Diencephalon (tissue), 1 donor: ENCODE results near the gene UNC13A. TPM values are rescaled to one million over a fixed set of nuclear protein-coding genes. Genes with fewer than 3 reads are reported as not detected.

Experiments
- total RNA-seq: library from RNA; depleted of rRNA; stranded (reverse); fragments of >200 nt; gene quantifications from one replicate; pipeline ENCODE4 v1.2.3, GENCODE V29; 2014

The UNC13A gene
- total RNA-seq, result 69.7 TPM

DNA sequence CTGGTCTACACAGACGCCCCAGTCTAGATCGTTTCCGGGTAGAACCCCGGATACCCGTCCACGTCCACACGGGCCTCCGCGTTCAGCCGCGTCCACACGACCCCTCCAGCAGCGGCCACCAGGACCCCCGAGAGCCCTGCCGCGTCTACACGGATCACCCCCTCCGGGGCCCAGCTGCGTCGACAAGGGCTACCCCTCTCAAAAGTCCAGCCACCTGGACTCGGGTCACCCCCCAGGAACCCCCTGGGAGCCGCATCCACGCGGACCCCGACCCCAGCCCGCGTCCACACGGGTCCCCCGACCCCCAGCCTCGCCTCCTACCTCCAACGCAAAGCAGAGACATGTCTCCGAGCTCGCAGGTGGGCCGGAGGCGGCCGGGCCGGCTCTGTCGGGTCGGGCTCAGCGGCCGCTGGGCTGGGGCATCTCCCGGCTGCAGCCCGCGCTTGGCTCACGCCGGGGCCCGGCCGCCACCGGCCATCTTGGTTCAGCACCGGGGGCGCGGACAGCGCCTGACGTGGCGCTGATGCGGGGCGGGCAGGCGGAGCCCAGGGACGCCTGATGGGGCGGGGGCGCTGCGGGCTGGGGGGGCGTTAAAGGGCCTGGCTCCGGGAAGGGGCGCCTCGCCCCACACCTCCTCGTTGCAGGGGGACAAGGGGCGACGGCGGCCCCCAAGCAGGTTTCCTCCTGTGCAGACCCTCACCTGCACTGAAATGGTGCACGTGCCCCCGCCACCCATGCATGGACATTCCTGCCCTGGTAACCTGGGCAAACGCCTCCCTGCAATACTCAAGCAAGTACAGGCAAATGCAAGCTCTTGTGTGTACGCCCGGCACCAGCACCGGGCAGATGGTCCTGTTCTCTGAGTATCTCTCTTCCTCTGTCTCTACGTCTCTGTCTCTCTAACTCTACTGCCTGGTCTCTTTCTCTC is at the start of gene UNC13A:
TSS of gene UNC13A (minus strand) at position 498 of the 928 bp plus-strand sequence. CDS start at position 343, 155 bp downstream.

DNA sequence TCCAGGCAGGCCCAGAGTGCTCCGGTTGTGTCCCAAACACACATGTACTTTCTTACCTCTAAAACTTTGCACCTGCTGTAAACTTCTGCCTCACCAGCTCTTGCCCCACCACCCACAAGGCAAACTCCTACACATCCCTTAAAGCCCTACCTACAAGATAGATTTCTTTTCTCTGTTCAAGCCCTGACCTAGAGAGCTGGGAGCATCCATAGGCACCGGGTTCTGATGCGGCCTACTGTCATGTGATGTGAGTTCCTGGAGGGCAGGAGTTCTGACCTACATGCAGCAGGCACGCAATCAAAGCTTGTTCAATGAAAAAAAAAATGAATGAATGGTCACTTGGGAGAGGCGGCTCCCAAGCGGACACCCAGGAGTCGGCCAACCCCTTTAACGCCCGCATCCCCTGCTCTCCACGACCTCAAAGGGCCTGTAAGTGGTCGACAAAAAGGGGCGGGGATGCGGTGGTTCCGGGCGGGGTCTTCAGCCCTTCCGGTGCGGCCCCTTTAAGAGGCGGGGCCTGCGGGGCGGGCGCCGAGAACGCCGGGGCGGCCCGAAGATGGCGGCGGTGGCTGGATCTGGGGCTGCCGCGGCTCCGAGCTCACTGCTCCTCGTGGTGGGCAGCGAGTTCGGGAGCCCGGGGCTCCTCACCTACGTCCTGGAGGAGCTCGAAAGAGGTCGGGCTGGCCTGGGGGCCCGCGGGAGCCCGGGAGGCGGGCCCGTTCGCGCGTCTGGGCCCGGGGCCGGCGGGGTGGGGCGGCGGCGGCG is 31.0 kb upstream of the UNC13A start, which contains the start of gene MAP1S:
TSS of gene MAP1S (plus strand) at position 534 of the 765 bp plus-strand sequence. CDS start at position 557, 23 bp downstream.

GRCh38 chr19:17555480-17555928 is 132.7 kb downstream of the UNC13A start, which contains the start of gene COLGALT1:
TSS of gene COLGALT1 (plus strand) at chr19:17555649. CDS start at chr19:17555714, 65 bp downstream.

Other genes starting within 250 kb of the UNC13A start
- gene TMEM221, start 239.7 kb downstream of the UNC13A start, total RNA-seq, result 1.8 TPM
- gene NXNL1, start 227.4 kb downstream of the UNC13A start, total RNA-seq, result not detected
- 13.6 TPM for gene SLC27A1, start 217.8 kb downstream of the UNC13A start, total RNA-seq
- 33.7 TPM for gene PGLS, start 176.7 kb downstream of the UNC13A start, total RNA-seq
- 22.8 TPM for gene COLGALT1, start 132.7 kb downstream of the UNC13A start, total RNA-seq
- 29.5 TPM for gene MAP1S, start 31.1 kb upstream of the UNC13A start, total RNA-seq
- 30.0 TPM for gene FCHO1, start 63.1 kb upstream of the UNC13A start, total RNA-seq
- gene B3GNT3, start 106.8 kb upstream of the UNC13A start, total RNA-seq, result 0.46 TPM
- gene INSL3, start 133.2 kb upstream of the UNC13A start, total RNA-seq, result not detected
- gene JAK3, start 159.6 kb upstream of the UNC13A start, total RNA-seq, result 3.5 TPM
- gene RPL18A, start 171.6 kb upstream of the UNC13A start, total RNA-seq, result 547 TPM
- gene SLC5A5, start 183.6 kb upstream of the UNC13A start, total RNA-seq, result 6.0 TPM
- gene CCDC124, start 244.7 kb upstream of the UNC13A start, total RNA-seq, result 27.5 TPM